Measurements from ENCODE around the gene TACC2.

- TF ChIP-seq CTCF (IDR thresholded peaks at IDR 0.05; ENCODE audit: low read length): no peak
- no peak for TF ChIP-seq EZH2 (IDR thresholded peaks at IDR 0.05; ENCODE audit: borderline replicate concordance, low read length)
Measured at GRCh38 chr10:122068844-122069243, 79.9 kb downstream of the TACC2 start.
